K562 (cell line): ENCODE measurements around the gene TMEM154. TPM values are rescaled to one million over a fixed set of nuclear protein-coding genes. Genes with fewer than 3 reads are reported as not detected.
A peak's percentile ranks its signal among the peaks of the same experiment; 100 is the strongest.

Experiments used
- BDP1 ChIP-seq: IDR thresholded peaks from 3 replicates; pipeline ENCODE4 v1.6.1; 2011; ENCODE audit not compliant: insufficient read length, insufficient read depth
- CBFA2T3 ChIP-seq: fragments of 450-650 bp; IDR thresholded peaks from 2 replicates; pipeline ENCODE4 v1.6.1; 2017
- CREB3 ChIP-seq: fragments of 450-650 bp; conservative IDR thresholded peaks from 2 replicates; pipeline ENCODE4 v1.6.1; 2016; ENCODE audit warnings: missing genetic modification characterization, low read depth, mild to moderate bottlenecking, missing compliant biosample characterization, moderate library complexity
- E2F8 ChIP-seq: fragments of 450-650 bp; IDR thresholded peaks from 2 replicates; pipeline ENCODE4 v1.7.1; 2018; ENCODE audit warnings: mild to moderate bottlenecking, low read depth; ENCODE audit not compliant: partially characterized antibody
- FIP1L1 ChIP-seq: fragments of 200-400 bp; formaldehyde crosslinking; IDR thresholded peaks from 2 replicates; pipeline ENCODE4 v1.6.1; 2018; ENCODE audit warnings: mild to moderate bottlenecking, low read depth, low read length; ENCODE audit not compliant: poor library complexity, severe bottlenecking
- FOXJ2 ChIP-seq: fragments of 200-800 bp; sonication (Bioruptor generic); IDR thresholded peaks from 2 replicates; pipeline ENCODE4 v1.6.1; 2016; ENCODE audit warnings: missing genetic modification characterization, missing compliant biosample characterization
- FOXK1 ChIP-seq: sonication (generic); formaldehyde crosslinking; IDR thresholded peaks from 2 replicates; pipeline ENCODE4 v1.8.0; 2022; ENCODE audit warnings: missing genetic modification reagents, mild to moderate bottlenecking, borderline replicate concordance
- ID3 ChIP-seq, 2 experiments: fragments of 250-450 bp in 1 of 2; fragments of 450-650 bp in 1 of 2; sonication (Bioruptor Pico) in 1 of 2; IDR thresholded peaks; 2 replicates each; pipeline versions ENCODE4 v1.6.1 to v1.8.0; 2016 to 2021; ENCODE audit warnings: mild to moderate bottlenecking in 2 of 2, moderate library complexity in 2 of 2, missing compliant biosample characterization in 1 of 2, missing genetic modification characterization in 1 of 2
- KAT7 ChIP-seq: sonication (generic); formaldehyde crosslinking; IDR thresholded peaks from 2 replicates; pipeline ENCODE4 v1.8.0; 2022; ENCODE audit warnings: missing genetic modification reagents, mild to moderate bottlenecking, borderline replicate concordance
- MIER1 ChIP-seq: fragments of 450-650 bp; IDR thresholded peaks from 2 replicates; pipeline ENCODE4 v1.6.1; 2016; ENCODE audit warnings: antibody characterized with exemption, mild to moderate bottlenecking, low read depth
- MTA3 ChIP-seq: fragments of 450-650 bp; formaldehyde crosslinking; IDR thresholded peaks from 2 replicates; pipeline ENCODE4 v1.6.1; 2017; ENCODE audit warnings: mild to moderate bottlenecking, borderline replicate concordance
- RBM25 ChIP-seq: fragments of 200-400 bp; formaldehyde crosslinking; IDR thresholded peaks from 2 replicates; pipeline ENCODE4 v1.6.1; 2018; ENCODE audit warnings: low read length, low read depth, moderate library complexity; ENCODE audit not compliant: severe bottlenecking
- RBM39 ChIP-seq: fragments of 200-400 bp; formaldehyde crosslinking; optimal IDR thresholded peaks from 2 replicates; pipeline ENCODE3; 2018; ENCODE audit warnings: low read depth, low read length
- SIX5 ChIP-seq, 2 experiments: IDR thresholded peaks; 2 replicates each; pipeline ENCODE4 v1.6.1; 2011; ENCODE audit warnings: low read length in 2 of 2, borderline replicate concordance in 1 of 2, low read depth in 1 of 2, mild to moderate bottlenecking in 1 of 2, moderate library complexity in 1 of 2; ENCODE audit not compliant: insufficient read depth in 1 of 2
- SMARCC2 ChIP-seq: fragments of 450-650 bp; IDR thresholded peaks from 2 replicates; pipeline ENCODE4 v1.6.1; 2017; ENCODE audit warnings: antibody characterized with exemption, moderate library complexity, mild to moderate bottlenecking, low read depth
- TBL1XR1 ChIP-seq, 2 experiments: IDR thresholded peaks; 2 replicates each; pipeline ENCODE4 v1.6.1; 2012; ENCODE audit warnings: improper control_type of control experiment in 2 of 2, low read length in 2 of 2, mild to moderate bottlenecking in 1 of 2
- ZNF584 ChIP-seq: fragments of 200-800 bp; sonication (Bioruptor generic); IDR thresholded peaks from 2 replicates; pipeline ENCODE4 v1.6.1; 2016; ENCODE audit warnings: low read depth, mild to moderate bottlenecking, missing genetic modification characterization, missing compliant biosample characterization
- ZNF592 ChIP-seq: fragments of 450-650 bp; IDR thresholded peaks from 2 replicates; pipeline ENCODE4 v1.6.1; 2017; ENCODE audit warnings: antibody characterized with exemption, mild to moderate bottlenecking
- ZNF77 ChIP-seq: fragments of 250-450 bp; sonication (Bioruptor Pico); IDR thresholded peaks from 2 replicates; pipeline ENCODE4 v1.5.0; 2020
- polyA plus RNA-seq, 8 experiments: library from polyadenylated mRNA; depleted of rRNA in 4 of 8; stranded (reverse) in 5 of 8; unstranded in 3 of 8; fragments of >200 nt; fragmentation: Nextera tagmentation in 2 of 8; fragmentation: Illumina TruSeq in 1 of 8; extraction: Ambion mirVana in 2 of 8; extraction: Trizol in 1 of 8; gene quantifications; 2 replicates each; pipeline versions ENCODE4 v1.2.1 to v1.2.3, GENCODE V29; 2011 to 2014; ENCODE audit warnings: inconsistent platforms in 1 of 8, missing spikeins in 1 of 8
- total RNA-seq, 7 experiments: library from RNA; depleted of rRNA in 6 of 7; stranded (reverse); fragments of >200 nt in 6 of 7; fragmentation: Illumina TruSeq in 2 of 7; extraction: Trizol in 2 of 7; gene quantifications; 2 replicates each; pipeline versions ENCODE4 v1.2.1 to v1.2.3, GENCODE V29; 2011 to 2021; ENCODE audit warnings: low replicate concordance in 1 of 7

TMEM154 gene
- total and polyA plus RNA-seq, 9 of the 15 experiments (the other 6 are each of a cell fraction or from before 2014, with no cell fraction given): 0.13 to 1.8 (median 0.58) TPM

GRCh38 chr4:152572417-152573086, 107.2 kb downstream of the TMEM154 start (continued):
- TF ChIP-seq ZNF592: no peak
- no peak for TF ChIP-seq E2F8
- no peak for TF ChIP-seq RBM39
- no peak for TF ChIP-seq BDP1
- peak; percentile 57; the same call in 1 of the 2 replicates for TF ChIP-seq ZNF584 (CRISPR knock-in tag)
- TF ChIP-seq ZNF77: no peak
- no peak for TF ChIP-seq FOXK1
- no peak for TF ChIP-seq SIX5 (IDR thresholded peaks at IDR 0.05; ENCODE audit: borderline replicate concordance in 1 of 2, insufficient read depth in 1 of 2, low read depth in 1 of 2, low read length in 2 of 2)
- TF ChIP-seq CBFA2T3: peak; percentile 86
- TF ChIP-seq MIER1: no peak
- TF ChIP-seq FIP1L1: no peak
- no peak for TF ChIP-seq MTA3
- peak in 1 of 2 experiments; percentile 54; a peak in 1 of 4 replicates for TF ChIP-seq TBL1XR1 (IDR thresholded peaks at IDR 0.05; ENCODE audit: low read length in 2 of 2)
- TF ChIP-seq CREB3 (tag): no peak
- TF ChIP-seq FOXJ2 (tag): peak; percentile 72; the same call in 1 of the 2 replicates
- TF ChIP-seq KAT7 (CRISPR knock-in tag): no peak
- no peak for TF ChIP-seq ID3 (CRISPR knock-in tag; IDR thresholded peaks at IDR 0.05)
- no peak for TF ChIP-seq ID3 (tag; IDR thresholded peaks at IDR 0.05)
- peak; percentile 60; the same call in 1 of the 2 replicates for TF ChIP-seq SMARCC2
- TF ChIP-seq RBM25: no peak
